GM19463 (cell line): ENCODE results near the gene SLC3A2.
"Not testable (repeated sequence)": the region's sequence is repeated elsewhere in the genome, so short reads cannot be mapped to it uniquely, and the experiment has no call there.

ENCODE experiments used
- ATAC-seq: cut with Tn5 transposase; IDR thresholded peaks from one replicate; pipeline ENCODE4 v1.9.1; 2021; ENCODE audit warnings: mild to moderate bottlenecking, moderate library complexity; ENCODE audit not compliant: unreplicated experiment

The SLC3A2 gene

DNA sequence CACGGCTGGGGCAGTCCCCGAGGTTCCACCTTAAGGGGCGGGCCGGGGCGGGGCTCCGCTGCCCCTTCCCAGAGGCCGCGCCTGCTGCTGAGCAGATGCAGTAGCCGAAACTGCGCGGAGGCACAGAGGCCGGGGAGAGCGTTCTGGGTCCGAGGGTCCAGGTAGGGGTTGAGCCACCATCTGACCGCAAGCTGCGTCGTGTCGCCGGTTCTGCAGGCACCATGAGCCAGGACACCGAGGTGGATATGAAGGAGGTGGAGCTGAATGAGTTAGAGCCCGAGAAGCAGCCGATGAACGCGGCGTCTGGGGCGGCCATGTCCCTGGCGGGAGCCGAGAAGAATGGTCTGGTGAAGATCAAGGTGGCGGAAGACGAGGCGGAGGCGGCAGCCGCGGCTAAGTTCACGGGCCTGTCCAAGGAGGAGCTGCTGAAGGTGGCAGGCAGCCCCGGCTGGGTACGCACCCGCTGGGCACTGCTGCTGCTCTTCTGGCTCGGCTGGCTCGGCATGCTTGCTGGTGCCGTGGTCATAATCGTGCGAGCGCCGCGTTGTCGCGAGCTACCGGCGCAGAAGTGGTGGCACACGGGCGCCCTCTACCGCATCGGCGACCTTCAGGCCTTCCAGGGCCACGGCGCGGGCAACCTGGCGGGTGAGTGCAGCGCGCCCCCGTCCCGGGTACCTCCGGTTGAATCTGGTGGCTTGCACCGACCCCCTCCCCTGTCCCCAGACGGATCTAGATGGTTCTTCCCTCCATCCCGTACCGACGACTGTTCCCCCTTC is at the start of gene SLC3A2:
TSS of gene SLC3A2 (plus strand) at position 94 of the 776 bp plus-strand sequence. CDS start at position 222, 128 bp downstream.
- ATAC-seq, result peak; percentile 72

DNA sequence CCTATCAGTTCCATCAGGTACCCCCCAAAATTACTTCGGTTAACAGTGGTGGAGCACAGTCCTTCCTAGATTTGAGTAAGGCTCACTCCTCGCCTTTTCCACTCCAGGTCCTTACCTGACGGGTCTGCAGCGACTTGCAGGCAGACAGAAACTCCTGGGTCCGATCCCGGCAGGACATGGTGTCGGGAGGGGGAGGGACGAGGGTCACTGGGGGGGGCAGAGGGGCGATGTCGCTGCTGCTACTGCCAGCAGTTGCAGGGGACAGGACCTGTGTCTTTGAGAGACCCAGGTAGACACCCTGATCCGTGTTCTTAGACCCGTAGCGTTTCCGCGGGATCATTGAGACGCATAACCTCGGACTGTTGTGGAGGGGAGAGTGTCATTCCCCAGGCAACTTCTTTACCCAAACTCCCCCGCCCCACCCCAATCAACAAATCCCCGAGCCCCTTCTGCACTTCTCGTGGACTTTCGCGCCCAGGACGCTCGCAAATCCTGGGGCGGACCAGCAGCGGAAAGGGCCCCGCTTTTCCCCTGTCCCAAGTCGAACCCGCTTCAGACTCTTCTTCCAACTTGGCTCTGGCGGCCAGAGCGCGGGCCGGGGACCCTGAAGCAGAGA is 49.7 kb upstream of the SLC3A2 start:
- ATAC-seq, result no peak

DNA sequence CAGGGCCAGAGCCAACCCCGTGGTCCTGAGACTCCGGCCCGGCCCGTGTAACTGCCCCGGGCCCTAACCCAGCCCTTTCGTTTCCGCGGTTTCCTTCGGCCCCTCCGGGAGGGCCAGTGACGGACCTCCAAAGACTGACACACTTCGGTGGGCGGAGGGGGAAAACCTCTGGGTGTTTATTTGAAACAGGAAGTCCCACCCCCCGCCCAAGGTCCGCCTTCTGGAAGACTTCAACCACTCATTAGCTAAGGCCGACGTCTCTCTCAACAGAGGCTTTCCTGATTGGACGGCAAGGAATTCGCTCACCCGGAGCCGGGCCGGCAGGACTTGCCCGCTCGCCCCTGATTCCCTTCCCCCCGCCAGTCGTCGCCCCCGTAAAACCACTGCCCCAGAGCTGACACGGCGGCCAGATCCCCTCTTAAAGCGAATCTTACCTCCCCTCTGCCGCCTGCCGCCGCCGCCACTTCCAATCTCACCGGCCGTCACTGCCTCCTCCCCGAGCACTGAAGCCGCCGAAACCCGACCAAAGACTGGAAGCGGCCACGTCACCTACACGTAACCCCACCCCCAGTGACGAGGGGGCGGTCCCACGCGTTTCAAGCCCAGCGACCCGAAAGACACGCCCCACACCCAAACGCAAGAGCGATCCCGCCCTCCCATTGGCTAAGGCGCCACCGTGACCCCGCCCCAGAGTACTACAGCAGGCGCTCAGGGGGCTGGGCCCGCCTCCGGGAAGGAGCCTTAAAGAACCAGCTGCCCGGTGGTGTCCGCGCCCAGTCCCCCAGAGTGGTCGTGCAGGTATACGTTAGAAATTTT is 49.0 kb upstream of the SLC3A2 start, which contains the start of gene STX5:
TSS of gene STX5 (minus strand) at position 532 of the 816 bp plus-strand sequence. CDS start 808 bp downstream, outside the sequence.
- peak; percentile 83 for ATAC-seq

DNA sequence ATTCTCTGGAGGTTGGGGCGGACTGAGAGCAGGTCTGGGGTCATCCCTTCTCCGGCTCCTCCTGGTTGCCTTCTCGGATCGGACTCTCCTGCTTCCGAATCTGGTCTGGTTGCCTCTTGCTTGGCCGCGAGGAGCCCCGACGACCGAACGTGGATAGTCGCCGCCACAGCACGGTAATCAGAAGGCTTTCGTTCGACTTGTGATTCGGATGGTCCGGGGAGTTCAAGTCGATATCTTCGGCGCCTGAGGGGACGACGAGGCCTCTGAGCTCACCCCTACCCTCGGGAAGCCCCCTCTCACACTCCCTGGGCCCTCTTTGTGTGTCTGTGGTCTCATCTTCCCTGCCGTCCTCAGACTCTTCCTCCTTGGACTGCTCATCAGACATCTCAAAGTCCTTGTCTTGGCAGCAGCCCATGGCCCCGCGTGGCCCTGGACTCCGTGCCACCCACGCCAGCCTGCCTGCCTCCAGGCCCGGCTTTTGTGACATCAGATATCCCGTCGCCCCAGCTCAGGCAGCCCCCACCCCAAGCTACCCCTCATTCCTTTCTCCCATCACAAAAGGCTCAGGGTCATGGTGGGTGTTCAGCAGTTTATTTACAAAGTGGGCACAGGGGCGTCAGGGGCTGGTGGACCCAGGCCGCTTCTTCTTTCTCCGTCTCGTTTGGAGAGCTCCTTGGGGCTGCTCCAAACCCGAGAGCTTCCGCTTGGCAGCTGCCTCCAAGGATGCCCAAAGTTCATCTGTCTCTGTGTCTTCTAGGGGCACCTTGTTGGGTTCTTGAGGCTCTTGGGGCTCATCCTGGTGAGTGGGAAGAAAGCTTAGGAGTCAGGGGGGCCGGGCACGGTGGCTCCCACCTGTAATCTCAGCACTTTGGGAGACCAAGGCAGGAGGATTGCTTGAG is 48.1 kb upstream of the SLC3A2 start, which contains the start of gene TEX54:
TSS of gene TEX54 (minus strand) at position 506 of the 899 bp plus-strand sequence.
- no peak for ATAC-seq

DNA sequence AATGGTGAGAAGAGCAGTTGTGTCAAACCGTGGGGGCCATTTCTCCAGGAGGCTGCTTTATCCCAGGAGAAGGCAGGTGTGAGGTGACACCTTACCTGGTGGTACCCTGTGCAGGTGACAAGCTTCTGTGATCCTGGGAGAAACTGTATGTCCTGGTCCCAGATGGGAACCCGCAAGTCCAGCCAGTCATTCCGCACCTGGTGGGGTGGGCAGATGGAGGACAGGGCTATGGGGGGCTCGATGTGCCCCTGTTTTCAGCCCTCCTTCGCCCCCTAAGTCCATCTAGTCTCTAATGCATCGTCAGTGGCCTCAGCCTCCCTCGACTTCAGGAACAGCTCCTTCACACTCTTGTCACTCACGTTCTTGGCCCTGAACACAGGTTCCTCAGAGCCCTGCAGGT is 45.4 kb upstream of the SLC3A2 start:
- ATAC-seq, result no peak

DNA sequence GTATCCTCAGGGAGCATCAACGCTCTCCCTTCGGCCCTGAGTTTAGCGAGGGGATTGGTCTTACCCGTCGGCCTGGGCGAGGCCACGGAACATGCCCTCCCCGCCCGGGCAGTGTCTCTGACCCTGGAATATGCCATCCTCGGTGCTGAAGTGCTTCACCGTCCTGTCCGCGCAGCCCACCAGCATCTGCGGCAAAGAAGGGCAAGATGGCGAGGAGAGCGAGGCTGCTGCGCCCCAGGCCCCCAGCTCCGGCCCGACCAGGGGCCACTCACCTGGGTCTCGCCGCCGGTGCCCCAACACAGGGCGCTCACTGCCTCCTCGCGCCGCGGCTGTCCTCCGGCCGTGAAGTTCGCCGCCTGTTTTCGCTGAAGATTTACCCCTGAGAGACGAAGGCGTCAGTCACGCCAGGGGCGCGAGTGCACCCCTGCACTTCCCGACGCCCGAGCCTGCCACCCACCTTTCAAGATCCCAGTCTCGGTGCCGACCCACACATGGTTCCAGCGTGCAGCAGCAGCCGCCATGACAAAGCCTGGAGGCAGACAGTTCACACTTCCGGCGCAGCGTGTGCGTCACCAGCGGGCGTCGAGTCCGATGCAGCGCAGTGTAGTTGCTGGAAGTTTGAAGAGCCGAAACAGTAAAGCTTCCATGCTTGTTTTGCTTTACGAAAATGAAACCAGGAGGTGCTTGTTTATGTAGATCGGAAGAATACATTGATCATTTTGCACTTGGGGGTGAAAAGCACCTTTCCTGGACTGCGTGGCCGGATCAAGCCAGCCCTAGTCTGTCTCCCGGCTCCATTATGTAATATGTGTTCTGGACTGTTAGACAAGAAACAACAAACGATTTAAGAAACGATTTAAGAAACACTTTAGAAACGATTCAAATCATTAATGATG is 41.4 kb upstream of the SLC3A2 start, which contains the start of gene WDR74:
TSS of gene WDR74 (minus strand) at position 541 of the 896 bp plus-strand sequence. CDS start at position 521, 20 bp downstream.
- peak; percentile 49 for ATAC-seq

DNA sequence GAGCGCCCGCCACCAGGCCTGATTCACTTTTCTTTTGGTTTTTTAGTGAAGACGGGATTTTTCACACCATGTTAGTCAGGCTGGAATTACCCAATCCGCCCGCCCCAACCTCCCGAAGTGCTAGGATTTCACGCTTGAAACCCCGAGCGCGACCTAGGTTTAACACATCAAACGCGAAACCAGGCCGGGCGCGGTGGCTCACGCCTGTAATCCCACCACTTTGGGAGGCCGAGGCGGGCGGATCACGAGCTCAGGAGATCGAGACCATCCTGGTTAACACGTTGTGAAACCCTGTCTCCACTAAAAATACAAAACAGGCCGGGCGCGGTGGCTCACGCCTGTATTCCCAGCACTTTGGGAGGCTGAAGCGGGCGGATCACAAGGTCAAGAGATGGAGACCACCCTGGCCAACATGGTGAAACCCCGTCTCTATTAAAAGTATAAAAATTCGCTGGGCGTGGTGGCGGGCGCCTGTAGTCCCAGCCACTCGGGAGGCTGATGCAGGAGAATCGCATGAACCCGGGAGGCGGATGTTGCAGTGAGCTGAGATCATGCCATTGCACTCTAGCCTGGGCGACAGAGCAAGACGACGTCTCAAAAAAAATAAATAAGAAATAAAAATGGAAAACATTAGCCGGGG is 39.9 kb upstream of the SLC3A2 start:
- ATAC-seq, result not testable (repeated sequence)

DNA sequence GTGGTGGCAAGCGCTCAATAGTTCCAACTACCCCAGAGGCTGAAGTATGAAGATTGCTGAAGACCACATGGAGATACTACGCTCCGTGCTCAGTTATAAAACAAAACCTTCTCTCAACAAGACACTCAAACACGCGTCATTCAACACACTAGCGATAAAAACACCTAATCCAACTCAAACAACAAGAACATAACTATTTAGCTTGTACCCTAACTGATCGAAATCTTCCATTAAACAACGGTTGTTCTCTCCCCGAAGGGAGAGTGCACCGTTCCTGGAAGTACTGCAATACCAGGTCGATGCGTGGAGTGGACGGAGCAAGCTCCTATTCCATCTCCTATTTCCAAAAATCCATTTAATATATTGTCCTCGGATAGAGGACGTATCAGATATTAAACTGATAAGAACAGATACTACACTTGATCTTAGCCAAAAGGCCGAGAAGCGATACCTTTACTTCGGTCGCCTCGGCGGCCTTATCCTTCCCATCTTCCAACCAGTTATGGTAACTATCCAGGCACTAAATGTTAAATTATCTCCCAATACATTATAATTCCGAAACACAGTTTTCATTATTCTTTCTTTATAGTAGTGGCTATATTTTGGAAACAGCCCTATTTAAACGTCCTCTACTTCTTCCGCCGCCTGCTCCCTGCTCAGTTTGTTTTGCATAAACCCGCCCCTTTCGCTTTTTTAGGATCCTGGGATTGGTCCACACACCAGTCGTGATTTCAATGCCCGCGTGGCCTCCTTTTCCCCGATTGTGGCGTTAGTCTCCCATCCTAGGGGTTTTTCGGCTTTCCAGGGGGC is 39.1 kb upstream of the SLC3A2 start:
- ATAC-seq, result peak; percentile 51

DNA sequence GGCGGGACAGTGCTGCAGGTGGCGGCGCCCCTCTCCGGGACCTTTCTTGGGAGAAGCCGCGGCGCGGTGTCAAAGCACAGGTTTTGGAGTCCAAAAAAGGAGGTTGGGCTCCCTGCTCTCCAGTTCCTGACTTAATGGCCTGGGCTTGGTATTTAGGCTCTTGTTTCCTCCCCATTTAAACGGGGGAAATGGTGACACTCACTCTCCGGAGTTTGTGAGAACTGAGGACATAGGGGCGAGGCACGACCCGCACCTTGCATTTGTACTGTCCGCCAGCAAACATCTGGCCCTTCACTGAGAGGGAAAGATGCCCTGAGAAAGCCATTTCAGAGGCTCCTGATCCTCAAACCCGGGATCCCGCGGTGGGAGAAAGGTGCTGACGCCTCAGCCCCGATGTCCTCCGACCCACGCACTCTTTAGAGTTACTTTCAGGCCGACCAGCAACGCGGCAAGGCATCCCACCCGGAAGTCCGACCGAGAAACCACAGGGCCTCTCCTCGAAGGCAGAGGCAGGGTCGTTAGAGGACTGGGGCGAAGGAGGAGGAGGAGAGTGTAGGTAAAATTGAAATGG is 38.4 kb upstream of the SLC3A2 start:
- no peak for ATAC-seq

DNA sequence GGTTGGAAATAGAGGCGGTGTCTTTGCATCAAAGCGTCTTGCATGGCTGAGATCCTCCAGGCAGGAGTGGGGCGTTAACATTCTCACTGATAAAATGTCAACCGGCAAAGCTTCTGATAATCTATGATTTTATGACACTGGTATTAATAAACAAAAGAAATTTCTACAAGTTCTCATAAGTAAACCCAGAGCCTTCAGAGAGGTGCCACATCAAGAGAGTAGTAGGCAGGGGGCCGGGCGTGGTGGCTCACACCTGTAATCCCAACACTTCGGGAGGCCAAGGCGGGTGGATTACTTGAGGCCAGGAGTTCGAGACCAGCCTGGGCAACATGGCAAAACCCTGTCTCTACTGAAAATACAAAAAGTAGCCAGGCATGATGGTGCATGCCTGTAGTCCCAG is 37.8 kb upstream of the SLC3A2 start:
- ATAC-seq, result not testable (repeated sequence)

DNA sequence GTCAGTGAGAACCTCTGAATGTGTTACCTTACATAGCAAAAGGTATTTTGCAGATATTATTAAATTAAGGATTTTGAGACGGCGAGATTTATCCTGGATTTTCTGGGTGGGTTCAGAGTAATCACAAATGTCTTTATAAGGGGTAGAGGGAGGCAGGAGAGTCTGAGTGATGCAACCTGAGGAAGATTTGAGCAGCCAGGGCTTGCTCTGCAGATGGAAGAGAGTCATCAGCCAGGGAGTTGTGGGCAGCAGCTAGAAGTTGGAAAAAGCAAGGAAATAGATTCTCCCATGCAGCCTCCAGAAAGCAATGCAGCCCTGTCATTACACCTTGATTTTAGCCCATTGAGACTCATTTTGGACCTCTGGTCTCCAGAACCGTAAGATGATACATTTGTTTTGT is 37.2 kb upstream of the SLC3A2 start:
- no peak for ATAC-seq

DNA sequence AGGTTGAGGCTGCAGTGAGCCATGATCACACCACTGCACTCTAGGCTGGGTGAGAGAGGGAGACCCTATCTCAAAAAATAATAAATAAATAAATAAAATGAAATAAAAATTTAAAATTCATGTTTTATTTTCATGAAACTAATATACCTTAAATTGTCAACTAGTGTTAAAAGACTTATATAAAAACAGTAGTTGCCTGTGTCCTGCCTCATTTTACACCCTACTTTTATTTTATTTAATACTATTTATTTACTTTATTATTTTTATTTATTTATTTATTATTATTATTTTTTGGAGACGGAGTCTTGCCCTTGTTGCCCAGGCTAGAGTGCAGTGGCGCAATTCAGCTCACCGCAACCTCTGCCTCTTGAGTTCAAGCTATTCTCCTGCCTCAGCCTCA is 36.5 kb upstream of the SLC3A2 start:
- ATAC-seq, result no peak

DNA sequence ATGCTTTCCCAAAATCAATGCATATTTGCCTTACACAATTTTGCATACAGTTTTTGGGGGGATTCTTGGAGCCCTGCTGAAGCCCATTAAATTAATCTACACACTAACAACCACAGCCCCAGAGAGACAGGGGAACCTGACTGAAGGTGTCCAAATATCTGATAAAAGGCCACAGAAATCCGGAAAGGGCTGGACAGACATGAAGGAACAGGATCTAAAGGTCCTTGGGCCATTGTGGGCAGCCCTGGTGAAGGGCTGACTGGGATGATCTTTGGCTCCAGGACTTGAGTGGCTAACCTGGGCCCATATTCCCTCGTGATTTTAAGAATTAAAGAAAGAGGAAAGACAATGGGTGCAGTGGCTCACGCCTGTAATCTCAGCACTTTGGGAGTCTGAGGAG is 34.5 kb upstream of the SLC3A2 start:
- no peak for ATAC-seq

DNA sequence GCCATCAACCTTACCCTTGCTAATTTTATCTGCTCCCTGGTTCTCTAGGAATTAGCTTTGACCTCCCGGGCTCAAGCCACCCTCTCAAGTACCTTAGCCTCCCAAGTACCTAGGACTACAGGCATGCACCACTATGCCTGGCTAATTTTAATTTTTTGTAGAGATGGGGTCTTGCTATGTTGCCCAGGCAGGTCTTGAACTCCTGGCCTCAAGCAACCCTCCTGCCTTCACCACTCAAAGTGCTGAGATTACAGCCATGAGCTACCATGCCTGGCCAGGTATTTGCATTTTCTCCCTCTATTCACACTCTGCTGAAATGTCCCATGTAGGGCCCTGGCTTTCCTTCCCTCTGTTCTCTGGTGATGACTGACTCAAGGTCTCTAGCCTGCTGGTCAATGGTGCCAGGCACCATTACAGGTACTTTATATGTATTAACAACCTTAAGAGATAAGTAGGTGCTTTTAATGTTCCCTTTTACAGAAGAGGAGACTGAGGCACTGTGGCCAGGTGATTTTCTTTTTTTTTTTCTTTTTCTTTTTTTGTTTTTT is 32.9 kb upstream of the SLC3A2 start:
- ATAC-seq, result no peak

DNA sequence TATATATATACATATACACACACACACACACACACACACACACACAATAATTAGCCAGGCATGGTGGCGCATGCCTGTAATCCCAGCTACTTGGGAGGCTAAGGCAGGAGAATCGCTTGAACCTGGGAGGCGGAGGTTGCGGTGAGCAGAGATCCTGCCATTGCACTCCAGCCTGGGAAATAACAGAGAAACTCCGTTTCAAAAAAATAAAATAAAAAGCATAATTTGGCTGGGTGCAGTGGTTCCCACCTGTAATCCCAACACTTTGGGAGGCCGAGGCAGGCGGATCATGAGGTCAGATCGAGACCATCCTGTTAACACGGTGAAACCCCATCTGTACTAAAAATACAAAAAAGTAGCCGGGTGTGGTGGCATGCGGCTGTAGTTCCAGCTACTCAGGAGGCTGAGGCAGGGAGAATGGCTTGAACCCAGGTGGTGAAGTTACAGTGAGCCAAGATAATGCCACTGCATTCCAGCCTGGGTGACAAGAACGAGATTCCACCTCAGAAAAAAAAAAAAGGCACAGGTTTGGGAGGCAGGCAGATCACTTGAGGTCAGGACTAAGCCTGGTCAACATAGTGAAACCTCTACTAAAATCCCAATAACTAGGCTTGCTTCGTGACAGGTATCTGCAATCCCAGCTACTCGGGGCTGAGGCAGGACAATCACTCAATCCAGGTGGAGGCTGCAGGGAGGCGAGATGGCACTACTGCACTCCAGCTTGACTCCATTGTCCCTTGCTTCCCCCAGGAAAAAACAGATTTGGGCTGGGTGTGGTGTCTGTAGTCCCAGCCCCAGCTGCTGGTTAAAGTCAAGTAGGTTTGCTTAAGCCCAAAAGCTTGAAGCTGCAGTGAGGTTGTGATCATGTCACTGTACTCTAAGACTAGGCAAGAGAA is 29.5 kb upstream of the SLC3A2 start:
- no peak for ATAC-seq

DNA sequence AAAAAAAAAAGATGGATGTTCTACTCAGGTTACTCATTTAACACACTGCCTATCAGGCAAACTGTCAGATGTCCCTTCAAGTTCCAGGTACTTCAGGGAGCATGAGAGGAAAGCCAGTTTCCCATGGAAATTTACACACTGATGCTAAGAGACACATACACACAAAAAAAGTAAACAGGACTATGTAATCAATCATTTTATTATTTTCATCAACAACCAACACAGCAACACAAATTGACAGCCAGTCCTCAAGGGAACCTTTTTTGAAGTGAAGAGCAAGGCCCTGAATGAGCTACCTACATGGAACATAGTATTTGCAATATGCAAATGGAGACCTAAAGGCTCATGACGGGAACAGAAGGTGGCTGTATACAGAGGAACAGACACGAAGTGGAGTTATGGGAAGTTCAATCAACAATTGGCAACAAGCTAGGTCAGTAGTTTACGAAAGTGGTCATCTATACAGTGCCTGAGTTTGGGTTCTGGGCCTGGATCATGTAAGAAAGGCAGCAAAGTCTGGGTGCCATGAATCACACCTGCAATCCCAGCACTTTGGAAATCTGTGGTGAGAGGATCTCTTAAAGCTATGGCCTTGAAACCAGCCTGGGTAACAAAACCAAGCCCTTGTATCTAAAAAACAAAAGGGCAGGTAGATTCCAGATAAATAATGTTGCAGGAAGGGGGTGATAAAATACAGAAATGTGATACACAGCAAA is 28.7 kb upstream of the SLC3A2 start:
- no peak for ATAC-seq
